GM18907 (cell line): ENCODE data around the gene SEC24A.
"Not testable (repeated sequence)": the region's sequence is repeated elsewhere in the genome, so short reads cannot be mapped to it uniquely, and the experiment has no call there.

Experiments used
- ATAC-seq: cut with Tn5 transposase; IDR thresholded peaks from one replicate; pipeline ENCODE4 v1.9.1; 2021; ENCODE audit warnings: mild to moderate bottlenecking, moderate library complexity; ENCODE audit not compliant: unreplicated experiment

SEC24A gene

DNA sequence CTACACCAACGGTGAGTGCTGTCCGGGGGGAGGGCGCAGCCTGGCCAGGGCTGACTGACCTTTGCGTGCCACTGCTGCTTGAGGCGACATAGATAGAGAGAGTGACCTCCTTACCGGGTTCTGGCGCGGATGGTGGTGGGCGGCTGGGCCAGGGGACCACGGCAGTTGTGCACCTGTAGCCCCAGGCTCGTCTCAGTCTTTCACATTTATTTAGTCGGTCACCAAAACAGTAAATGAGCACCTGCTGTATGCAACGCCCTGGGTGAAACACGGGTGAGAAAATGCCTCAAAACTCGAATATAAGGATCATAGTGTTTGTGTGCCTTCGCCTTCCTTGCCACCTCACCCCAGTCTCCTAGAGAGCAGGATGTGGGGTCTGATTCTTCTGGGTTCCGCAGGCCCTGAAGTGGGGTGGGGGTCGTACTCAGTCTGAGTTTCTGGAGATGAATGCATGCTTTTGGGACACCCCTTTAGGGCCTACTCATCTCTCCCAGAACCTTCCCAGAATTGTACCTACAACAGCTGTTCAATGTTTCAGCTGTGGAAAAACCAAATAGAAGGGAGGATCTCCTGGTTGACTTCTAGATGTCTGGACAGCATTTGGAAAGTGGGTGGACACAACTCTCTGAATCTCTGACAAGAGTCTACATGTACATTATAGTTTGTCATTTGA, 714 bp downstream of the SEC24A start:
- peak; percentile 19 for ATAC-seq

DNA sequence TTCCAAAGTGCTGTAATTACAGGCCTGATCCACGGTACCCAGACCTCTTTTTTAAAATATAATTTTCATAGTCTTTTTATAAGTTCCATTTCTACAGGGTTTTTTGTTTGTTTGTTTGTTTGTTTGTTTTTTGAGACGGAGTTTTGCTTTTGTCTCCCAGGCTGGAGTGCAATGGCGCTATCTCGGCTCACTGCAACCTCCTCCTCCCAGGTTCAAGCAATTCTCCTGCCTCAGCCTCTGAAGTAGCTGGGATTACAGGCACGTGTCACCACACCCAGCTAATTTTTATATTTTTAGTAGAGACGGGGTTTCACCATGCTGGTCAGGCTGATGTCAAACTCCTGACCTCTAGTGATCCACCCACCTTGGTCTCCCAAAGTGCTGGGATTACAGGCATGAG, 2.1 kb downstream of the SEC24A start:
- not testable (repeated sequence) for ATAC-seq

DNA sequence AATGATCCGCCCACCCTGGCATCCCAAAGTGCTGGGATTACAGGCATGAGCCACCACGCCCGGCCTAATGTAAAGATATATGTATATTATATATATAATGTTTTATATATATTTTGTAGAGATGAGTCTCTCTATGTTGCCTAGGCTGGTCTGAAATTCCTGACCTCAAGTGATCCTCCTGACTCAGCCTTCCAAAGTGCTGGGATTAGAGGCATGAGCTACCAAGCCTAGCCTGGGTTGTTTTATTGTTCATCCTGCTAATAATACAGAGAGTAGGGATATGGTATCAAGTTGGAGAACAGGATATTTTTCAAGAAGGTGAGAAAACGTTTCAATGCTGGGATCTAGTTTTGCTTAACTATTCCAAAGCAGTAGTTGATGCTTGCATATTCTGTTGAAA, 2.9 kb downstream of the SEC24A start:
- ATAC-seq = no peak

DNA sequence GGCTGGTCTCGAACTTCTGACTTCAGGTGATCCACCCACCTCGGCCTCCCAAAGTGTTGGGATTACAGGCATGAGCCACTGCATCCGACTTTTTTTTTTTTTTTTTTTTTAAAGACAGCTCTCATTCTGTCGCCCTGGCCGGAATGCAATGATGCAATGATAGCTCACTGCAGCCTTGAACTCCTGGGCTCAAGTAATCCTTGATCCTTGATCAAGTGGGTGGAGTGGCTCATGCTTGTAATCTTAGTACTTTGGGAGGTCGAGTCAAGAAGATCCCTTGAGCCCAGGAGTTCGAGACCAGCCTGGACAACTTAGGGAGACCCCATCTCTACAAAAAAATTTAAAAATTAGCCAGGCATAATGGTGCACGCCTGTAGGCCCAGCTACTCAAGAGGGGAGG, 8.1 kb downstream of the SEC24A start:
- ATAC-seq = no peak

DNA sequence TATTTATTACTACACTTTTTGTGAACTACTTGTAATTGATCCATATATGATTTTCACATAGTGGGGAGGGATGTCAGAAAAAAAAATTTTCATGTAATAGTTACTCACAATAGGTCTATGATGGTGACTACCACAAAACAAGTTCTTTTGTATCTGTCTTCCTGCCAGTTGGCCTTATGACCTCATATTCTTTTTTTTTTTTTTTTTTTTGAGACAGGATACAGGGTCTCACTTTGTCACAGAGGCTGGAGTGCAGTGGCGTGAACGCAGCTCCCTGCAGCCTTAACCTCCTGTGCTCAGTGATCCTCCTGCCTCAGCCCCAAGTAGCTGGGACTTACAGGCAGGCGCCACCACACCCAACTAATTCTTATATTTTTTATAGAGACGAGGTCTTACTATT, 10.9 kb downstream of the SEC24A start:
- no peak for ATAC-seq

DNA sequence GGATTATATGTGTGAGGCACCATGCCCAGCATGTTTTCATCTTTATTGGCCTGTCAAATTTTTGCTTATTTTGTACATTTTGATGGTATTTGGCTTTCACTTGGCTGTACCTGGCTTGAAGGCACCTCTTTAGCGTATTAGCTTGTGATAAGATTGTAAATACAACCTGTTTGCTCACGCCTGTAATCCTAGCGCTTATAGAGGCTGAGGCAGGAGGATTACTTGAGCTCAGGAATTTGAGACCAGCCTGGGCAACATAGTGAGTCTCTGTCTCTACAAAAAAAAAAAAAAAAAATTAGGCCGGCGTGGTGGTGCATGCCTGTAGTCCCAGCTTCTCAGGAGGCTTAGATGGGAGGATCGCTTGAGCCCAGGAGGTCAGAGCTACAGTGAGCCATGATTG, 11.3 kb downstream of the SEC24A start:
- ATAC-seq = no peak

DNA sequence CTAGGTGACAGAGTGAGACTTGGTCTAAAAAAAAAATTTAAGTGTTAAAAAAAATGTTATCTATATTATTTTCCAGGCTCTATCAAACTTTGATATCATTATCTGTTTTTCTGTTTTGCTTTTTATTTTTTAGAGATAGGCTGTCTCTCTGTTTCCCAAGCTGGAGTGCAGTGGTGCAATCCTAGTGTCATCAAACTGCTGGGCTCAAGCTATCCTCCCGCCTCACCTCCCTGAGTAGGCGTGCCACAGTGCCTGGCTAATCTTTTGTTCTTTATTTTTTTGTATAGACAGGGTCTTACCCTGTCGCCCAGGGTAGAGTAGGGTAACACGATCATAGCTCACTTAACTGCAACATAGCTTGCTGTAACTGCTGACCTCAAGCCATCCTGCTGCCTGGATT, 14.4 kb downstream of the SEC24A start:
- ATAC-seq = no peak

DNA sequence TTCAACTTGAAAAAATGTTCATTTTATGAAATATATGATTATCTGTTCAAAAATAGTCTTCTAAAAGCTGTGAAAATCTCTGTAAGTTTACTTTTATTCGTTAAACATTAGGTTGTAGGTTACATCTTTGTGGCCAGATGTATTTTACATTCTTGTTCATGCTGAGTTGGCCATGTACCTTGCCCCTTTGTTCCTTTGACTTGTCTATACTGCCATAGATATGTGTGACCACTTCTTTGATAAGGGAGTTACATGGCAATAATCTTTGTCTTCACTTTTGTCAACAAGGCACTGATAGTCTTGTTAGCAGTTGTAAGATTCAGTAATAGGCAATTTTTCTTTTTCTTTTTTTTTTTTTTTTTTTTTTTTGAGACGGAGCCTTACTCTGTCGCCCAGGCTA, 15.9 kb downstream of the SEC24A start:
- ATAC-seq = no peak

DNA sequence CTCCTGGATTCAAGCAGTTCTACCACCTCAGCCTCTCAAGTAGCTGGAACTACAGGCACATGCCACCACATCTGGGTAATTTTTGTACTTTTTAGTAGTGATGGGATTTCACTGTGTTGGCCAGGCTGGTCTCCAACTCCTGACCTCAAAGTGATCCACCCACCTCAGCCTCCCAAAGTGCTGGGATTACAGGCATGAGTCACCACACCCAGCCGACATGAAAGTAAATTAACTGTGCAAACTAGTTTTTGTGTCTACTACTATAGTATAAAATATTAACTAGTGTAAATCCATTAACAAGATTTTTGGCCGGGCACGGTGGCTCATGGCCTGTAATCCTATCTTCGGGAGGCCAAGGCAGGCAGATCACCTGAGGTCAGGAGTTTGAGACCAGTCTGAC, 25.0 kb downstream of the SEC24A start:
- not testable (repeated sequence) for ATAC-seq

DNA sequence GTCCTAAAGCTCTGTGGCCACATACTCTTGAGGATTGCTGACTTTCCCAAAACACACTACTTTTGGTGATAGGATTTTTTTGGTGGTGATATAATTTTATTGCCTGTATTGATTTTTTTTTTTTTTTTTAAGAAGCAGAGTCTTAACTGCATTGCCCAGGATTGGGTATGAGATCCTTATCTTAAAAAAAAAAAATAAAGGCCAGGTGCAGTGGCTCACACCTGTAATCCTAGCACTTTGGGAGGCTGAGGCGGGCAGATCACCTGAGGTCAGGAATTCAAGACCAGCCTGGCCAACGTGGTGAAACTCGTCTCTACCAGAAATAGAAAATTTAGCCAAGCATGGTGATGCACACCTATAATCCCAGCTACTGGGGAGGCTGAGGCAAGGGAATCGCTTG, 28.8 kb downstream of the SEC24A start:
- ATAC-seq = not testable (repeated sequence)

DNA sequence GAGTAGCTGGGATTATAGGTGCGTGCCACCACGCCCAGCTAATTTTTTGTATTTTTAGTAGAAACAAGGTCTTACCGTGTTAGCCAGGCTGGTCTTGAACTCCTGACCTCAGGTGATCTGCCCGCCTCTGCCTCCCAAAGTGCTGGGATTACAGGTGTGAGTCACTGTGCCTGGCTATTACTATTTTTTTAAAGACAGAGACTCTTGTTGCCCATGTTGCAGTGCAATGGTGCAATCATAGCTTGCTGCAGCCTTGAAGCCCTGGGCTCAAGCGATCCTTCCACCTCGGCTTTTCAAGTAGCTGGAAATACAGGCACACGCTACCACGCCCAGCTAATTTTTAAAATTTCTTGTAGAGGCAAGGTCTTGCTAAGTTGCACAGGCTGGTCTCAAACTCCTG, 41.6 kb downstream of the SEC24A start:
- ATAC-seq = not testable (repeated sequence)

DNA sequence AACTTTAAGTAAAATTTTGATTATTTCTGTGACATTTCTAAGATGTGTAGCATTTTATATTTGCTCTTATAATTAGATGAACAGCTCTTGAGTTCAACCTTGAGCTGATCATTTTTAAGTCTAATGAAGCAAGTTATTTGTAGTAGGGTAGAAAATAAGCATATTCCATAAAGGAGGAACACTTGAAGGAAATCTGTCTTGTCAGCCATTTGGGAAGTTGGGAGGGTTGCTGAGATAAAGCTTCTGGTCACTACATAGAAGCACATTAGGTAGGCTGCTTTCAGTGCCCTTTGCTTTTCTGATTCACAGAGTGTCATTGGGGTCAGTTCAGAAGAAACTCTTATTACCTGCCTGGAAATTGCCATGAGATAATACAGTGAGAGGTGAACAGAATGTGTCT, 44.1 kb downstream of the SEC24A start:
- ATAC-seq = no peak

DNA sequence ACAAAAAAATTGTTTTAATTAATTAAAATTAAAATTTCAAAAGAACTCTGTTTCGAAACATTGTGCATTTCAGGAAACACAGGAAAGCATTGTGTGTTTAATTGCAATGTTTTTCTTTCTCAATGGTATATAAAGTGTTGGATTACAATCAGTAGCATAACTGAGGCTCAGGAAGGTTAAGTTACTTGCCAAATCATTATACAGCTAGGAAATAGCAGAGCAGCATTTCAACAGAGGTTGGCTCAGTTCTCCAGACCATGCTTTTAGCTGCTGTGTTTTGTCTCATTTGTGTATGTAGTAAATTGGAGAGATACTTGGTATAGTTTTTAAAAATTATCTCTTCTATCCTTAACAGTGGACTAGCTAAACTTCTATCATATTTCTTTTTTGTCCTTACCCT, 59.7 kb downstream of the SEC24A start:
- ATAC-seq = no peak

DNA sequence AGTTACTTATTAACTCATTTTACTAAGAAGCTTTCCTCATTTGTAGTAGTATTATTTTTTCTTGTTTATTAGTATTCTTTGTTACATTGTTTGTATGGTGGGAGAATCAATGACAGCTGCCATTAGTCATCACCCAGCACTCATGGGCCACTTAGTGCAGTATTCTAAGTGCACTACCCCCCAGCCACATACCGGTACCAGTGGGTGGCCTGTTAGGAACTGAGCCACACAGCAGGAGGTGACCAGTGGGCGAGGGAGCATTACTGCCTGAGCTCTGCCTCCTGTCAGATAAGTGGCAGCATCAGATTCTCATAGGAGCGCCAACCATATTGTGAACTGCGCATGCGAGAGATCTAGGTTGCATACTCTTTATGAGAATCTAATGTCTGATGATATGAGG, 65.5 kb downstream of the SEC24A start:
- no peak for ATAC-seq

DNA sequence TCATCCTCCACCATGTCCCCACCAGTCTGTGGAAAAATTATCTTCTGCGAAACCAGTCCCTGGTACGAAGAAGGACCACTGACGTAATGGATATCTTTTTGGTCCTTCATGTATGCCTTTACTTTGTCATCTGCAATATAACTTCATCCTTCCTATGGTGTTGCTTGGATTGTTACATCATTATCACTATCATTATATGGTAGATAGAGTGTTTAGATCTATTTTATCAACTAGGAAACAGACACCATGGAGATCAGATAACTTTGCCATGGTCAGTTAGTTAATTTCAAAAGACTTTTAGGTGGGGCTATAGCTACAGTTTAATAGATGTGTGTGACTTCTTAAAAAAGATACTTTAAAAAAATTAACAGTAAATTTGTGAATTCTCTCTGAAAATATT, 66.0 kb downstream of the SEC24A start:
- no peak for ATAC-seq

DNA sequence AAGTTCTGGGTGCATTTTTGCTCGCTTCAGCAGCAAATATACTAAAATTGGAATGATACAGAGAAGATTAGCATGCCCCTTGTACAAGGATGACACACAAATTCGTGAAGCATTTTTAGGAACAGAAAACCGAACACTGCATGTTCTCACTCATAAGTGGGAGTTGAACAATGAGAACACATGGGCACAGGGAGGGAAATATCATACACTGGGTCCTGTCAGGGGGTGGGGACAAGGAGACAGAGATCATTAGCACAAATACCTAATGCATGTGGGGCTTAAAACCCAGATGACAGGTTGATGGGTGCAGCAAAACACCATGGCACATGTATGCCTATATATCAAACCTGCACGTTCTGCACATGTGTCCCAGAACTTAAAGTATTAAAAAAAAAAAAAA, 66.9 kb downstream of the SEC24A start:
- not testable (repeated sequence) for ATAC-seq

DNA sequence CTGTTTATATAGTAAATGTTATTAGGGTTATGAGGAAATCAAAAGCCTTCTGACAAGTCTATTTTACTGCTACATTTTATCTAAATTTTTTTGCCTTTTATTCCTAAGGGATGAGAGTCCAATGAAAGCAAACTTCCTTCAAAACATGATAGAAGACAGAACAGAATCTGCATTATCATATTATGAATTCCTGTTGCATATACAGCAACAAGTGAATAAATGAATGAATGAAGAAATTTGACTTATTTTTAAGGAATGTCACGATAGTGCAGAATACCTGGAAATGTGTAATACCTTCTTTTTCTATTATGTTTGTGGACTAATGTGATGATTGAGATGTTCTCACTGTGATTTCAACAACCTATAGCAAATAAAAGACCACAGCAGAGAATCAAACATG, 76.3 kb downstream of the SEC24A start:
- ATAC-seq = no peak

DNA sequence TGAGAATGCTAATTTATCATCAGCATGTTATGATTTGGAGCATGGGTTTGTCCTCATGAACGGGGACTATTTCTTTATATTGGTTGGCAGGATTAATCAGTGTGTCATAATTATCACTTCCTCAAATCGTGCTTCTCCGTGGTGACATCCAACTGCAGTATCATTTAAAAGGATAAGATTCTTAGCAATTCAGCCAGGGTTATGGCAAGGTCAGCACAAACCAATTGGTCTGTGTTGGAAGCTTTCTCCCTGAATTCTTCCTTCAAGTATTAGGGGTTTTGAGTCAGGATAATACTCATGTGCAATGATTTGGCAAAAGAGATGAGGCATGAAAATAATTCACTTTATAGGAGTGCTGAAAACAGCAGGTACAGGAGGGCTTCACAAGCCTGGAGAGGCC, 84.2 kb downstream of the SEC24A start:
- ATAC-seq = no peak

DNA sequence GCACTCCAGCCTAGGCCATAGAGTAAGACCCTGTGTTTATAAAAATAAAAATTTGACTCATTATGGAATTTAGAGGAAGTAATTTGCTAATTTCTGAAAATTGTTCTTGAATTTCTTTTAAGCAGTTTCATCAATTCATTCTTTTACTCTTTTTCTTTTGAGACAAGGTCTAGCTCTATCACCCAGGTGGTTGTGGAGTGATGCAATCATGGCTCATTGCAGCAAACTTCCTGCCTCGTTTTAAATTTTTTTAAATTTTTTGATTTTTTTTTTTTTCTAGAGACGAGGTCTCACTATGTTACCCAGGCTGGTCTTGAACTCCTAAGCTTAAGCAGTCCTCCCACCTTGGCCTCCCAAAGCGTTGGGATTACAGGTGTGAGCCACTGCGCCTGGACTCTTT, 86.7 kb downstream of the SEC24A start:
- no peak for ATAC-seq

DNA sequence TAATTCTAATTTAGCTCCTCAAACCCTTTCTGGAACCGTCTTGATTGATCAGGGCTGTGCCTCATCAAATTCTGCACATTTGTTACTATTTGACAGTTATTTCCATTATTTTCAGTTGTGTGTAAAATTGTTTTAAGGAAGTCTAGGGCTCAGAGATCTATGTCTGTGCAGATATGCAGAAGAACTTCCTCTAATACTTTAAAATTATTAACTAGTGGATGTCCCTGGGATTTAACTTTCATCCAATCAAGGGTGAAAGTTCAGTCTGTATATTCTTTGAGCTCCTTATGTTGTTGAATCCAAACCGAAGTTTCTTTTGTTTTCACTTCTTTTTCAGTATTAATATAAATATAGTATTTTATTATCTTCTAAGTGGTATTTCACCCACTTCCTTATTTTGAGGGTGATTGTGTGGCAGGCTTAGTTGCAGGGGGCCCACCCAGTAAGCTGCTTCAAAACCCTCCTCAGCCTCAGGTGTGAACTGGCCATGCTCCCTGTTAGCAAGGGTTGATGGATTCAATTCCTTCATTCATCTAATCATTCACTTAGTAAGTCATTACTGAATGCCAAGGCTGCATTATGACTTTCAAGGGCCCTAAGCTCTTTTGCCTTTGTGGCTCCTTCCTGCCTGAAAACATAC, 87.7 kb downstream of the SEC24A start:
- no peak for ATAC-seq

DNA sequence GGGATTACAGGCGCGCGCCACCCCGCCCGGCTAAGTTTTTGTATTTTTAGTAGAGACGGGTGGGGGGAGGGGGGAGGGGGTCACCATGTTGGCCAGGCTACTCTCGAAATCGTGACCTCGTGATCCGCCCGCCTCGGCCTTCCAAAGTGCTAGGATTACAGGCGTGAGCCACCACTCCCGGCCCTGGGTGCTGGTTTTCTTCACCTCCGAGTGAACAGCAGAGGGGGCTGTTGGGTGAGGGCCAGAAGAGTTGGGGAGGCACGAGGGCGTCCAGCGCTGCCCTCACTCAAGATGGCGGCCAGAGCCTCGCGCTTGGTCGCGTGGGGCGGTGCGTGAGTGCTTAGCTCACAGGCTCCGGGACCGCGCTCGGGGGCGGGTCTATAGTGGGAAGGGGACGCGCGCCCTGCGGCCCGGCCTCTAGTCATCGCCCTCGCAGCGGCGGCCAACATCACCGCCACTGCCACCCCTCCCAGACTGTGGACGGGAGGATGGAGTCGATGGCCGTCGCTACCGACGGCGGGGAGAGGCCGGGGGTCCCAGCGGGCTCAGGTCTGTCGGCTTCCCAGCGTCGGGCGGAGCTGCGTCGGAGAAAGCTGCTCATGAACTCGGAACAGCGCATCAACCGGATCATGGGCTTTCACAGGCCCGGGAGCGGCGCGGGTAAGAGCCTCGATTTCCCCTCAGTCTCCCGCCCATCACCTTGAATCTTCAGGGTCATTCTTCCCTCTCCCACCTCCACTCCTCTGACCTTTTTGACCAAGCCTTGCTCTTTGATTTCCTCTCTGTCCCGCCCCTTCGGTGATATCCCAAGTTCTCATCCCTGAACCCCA, 89.8 kb downstream of the SEC24A start, which contains the start of gene CAMLG:
CAMLG (plus strand) TSS at position 416 of the 830 bp plus-strand sequence; CDS start at position 489, 73 bp downstream.
- ATAC-seq = peak; percentile 94
